GM21737 (cell line): ENCODE data around the gene IFI27L1.
A peak's percentile ranks its signal among the peaks of the same experiment; 100 is the strongest.

ENCODE experiments used
- ATAC-seq: cut with Tn5 transposase; IDR thresholded peaks from one replicate; pipeline ENCODE4 v1.9.1; 2021; ENCODE audit warnings: mild to moderate bottlenecking, moderate library complexity; ENCODE audit not compliant: unreplicated experiment

IFI27L1 gene

GRCh38 chr14:94113490-94113889 lies 32.4 kb downstream of the IFI27L1 start:
- no peak for ATAC-seq

GRCh38 chr14:94113908-94114588 lies 32.9 kb downstream of the IFI27L1 start:
- ATAC-seq: no peak

GRCh38 chr14:94114589-94115057 lies 33.5 kb downstream of the IFI27L1 start:
- ATAC-seq: no peak

GRCh38 chr14:94115058-94115591 lies 34.0 kb downstream of the IFI27L1 start:
- ATAC-seq: no peak

DNA sequence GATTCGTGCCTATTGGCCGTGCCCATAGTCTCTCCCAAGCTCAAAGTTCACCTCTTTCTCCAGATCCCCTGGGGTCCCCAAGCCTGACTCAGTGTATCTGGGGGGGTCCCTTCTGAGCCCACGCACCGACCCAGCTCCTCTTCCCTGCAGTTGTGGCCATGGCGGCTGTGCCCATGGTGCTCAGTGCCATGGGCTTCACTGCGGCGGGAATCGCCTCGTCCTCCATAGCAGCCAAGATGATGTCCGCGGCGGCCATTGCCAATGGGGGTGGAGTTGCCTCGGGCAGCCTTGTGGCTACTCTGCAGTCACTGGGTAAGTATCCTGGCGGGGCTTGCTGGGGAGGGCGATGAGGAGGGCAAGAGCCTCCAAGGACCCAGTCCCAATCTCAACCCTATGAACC lies 34.5 kb downstream of the IFI27L1 start:
- ATAC-seq: no peak

DNA sequence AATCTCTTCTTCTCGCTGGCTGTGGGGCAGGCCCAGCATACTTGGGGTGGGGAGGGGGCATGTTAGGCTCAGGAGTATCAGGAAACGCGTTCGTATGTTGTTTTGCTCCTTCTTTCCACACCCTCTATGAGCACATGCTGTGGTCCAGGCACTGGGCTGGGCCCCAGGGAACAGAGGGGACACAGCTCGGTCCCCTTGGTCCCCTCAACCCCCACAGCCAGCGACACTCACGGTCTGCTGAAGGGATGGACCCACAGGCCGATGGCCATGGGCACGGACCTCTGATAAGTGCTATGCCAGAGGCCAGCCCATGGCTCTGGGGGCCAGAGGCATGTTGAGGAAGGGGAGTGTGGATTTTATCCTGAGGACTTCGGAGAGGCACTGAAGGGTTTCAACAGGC lies 35.6 kb downstream of the IFI27L1 start:
- no peak for ATAC-seq

DNA sequence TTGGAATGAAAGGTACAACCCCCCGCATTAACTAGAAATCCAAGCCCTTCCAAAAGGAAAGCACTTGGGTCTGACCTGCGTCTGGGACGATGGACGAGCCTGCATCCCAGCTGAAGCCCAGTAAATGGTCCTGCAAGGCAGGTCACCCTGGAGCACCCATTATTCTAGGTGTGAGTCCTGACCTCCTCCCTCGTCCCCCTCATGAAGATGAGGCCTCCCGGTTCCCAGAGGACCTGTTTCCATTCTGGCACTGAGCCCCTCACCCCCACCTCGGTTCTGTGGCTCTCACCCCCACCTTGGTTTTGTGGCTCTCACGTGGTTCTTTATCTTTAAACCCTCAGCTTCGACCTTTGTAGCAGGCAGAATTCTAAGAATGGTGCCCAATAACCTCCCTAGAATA lies 36.7 kb downstream of the IFI27L1 start:
- ATAC-seq: no peak

- no peak for ATAC-seq
Measured at GRCh38 chr14:94119071-94119470, 38.0 kb downstream of the IFI27L1 start.

DNA sequence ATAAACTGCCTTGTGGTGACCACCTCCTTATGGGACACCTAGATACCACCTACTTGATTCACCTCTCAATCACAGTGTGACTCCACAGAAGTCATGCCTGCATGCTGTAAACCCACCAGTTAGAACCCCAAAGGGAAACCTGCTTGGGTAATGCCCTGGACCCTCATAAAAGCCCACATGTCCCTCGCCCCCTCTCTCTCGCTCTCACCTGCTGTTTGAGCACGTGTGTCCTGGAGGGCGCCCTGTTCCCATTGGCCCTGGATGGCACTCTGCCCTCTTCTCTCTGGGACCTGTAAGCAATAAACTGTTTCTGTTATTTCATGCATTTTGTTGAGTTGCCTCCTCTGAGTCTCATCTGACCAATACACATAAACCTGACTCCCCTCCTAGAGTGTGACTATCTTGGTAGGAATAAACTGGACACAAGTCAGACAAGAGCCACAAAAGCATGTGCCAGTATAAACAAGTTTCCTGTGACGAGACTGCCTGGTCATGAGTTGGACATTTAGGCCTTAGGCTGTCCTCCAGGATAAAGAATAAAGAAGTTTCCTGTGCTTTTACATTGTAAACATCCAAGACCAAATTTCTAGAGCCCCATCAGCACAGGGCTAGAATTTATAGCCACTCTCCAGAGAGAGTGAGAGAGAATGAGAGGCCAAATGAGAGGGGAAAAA lies 39.7 kb downstream of the IFI27L1 start:
- no peak for ATAC-seq

GRCh38 chr14:94121485-94121884 lies 40.4 kb downstream of the IFI27L1 start:
- ATAC-seq: no peak

DNA sequence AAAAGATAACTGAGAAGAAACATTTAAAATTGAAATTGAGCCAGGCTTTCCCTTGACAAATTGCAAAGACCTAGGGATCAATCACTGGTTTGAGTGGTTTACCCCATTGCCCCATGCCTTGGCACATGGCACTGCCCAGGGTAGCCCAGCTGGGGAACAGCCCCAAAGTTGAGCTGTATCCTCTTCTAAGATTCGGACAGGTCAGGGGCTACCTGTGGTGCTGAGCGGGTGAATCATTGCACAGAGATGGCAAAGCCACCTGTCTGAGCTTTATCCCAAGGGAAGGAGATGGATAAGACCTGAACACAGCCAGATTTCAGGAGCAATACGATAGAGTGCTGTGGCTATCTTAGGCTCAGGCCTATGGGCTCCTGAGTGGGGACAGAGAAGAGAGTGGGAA lies 41.3 kb downstream of the IFI27L1 start:
- ATAC-seq: no peak

DNA sequence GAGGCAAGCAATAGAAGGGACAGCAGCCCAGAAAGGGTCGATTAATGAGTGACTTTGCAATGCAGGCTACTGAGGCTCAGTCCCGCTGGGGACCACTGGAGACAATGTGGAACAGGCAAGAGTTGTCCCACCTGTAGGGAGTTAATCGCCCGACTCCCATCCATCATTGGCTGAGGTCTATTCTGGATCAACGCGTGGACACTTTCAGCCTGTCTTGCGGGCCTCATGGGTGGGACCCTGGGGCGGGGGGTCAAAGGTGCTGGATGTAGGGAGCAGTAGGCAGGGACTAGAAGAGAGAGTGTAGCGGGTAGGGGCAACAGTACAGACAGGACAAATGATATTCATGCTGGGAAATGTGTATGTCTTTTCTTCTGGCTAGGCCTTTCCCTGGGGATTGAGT lies 42.2 kb downstream of the IFI27L1 start:
- ATAC-seq: no peak

- no peak for ATAC-seq
Measured at GRCh38 chr14:94123868-94124267, 42.8 kb downstream of the IFI27L1 start.

DNA sequence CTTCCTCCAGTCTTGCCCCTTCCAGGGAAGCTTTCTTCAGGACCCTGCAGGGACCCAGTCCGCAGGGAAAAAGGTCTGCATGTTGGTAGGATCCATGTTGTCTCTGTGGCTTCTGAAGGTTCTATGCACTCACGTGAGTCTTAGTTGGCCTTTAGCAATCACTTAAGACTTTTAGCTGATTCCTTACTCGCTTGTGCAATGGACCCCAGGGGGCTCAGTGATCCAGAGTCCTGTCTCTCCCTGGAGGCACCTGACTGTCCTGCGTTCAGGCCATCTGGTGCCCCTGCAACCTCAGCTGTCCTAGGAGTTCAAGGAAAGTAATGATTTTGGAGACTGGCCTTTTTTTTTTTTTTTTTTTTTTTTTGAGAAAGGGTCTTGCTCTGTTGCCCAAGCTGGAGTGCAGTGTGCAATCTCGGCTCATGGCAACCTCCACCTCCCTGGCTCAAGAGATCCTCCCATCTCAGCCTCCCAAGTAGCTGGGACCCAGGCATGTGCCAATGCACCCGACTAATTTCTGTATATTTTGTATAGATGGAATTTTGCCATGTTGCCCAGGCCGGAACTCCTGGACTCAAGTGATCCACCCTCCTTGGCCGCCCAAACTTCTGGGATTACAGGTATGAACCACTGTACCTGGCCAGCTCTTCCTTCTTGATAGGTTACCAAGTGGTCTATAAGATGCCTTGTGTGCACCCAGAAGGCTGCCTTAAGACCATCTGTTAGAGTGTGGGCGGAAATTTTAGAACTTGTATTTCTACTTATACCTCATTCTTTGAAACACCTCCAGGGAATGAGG lies 43.7 kb downstream of the IFI27L1 start:
- no peak for ATAC-seq

- no peak for ATAC-seq
Measured at GRCh38 chr14:94125659-94126418, 44.7 kb downstream of the IFI27L1 start.

GRCh38 chr14:94126419-94126677 lies 45.2 kb downstream of the IFI27L1 start:
- ATAC-seq: no peak

DNA sequence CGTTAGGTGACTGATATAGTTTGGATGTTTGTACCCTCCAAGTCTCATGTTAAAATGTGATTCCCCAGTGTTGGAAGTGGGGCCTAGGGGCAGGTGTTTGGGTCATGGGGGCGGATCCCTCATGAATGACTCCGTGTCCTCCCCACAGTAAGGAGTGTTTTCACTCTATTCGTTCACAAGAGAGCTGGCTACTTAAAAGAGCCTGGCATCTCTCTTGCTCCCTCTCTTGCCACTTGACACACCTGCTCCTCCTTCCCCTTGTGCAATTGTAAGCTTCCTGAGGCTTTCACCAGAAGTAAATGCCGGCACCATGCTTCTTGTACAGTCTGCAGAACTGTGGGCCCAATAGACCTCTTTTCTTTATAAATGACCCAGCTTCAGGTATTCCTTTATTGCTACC lies 45.7 kb downstream of the IFI27L1 start:
- no peak for ATAC-seq

DNA sequence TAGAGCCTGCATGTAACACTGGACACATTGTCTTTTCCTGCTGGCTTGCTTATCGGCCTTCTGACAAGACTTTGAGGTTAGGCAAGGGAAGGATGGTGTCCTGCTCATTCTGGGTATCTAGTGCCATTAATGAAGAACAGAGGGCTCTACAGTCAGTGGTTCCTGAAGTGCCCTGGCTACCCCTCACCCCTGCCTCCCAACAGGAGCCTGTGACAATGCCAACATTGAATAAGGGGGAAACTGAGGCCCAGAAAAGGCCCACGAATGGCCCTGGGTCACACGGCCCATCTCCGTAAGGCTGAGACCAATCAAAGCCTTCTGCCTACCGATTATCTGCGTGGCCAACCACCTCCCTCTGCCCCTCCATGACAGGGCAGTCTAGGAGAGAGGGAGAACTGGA lies 46.2 kb downstream of the IFI27L1 start:
- no peak for ATAC-seq

DNA sequence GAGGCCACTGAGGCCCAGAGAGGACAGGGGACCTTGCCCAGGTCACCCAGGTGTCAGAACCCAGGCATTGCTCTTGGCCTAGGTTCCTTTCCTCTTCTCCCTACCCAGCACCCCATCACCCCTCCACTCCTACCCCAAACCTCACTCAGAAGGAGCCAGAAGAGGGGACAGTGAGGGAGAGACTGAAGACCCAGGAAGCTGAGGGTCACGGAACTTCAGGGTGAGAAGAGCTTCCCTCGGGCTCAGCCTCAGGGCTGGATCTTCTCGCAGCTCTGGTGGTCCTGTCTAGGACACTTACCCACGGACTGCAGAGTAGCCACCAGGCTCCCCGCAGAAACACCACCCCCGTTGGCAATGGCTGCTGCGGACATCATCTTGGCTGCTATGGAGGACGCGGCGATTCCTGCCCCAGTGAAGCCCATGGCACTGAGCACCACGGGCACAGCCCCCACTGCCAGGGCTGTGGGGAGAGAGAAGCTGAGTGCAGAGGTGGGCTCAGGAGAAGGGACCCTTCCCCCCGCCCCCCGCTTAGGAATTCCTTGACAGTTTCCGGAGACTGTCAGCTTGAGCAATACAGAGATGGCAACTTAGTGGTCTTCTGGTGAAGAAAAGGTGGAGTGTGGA lies 47.2 kb downstream of the IFI27L1 start:
- ATAC-seq: no peak

GRCh38 chr14:94129111-94129757 lies 48.1 kb downstream of the IFI27L1 start, which contains the start of gene IFI27L2:
Gene IFI27L2, minus strand, starts transcription at chr14:94129604. Its CDS starts 40 bp downstream, at chr14:94129564.
- ATAC-seq: peak; percentile 94
